SJSA1 (cell line): ENCODE measurements around the gene KIAA0040. TPM values are rescaled to one million over a fixed set of nuclear protein-coding genes. Genes with fewer than 3 reads are reported as not detected.

Experiments used
- DNase-seq, 2 experiments: peaks; one replicate each; pipeline ENCODE4 v3.0.0-alpha.2; 2015 to 2020; ENCODE audit warnings: low spot score in 2 of 2, low read depth in 1 of 2
- H3K27ac ChIP-seq: fragments of 250-450 bp; sonication (Bioruptor Pico); 2 replicates; pipeline ENCODE4 v1.5.1; 2020; ENCODE audit warnings: mild to moderate bottlenecking, moderate library complexity
- H3K27me3 ChIP-seq: fragments of 250-450 bp; sonication (Bioruptor Pico); replicated peaks from 2 replicates; pipeline ENCODE4 v1.5.1; 2020; ENCODE audit warnings: mild to moderate bottlenecking, moderate library complexity
- H3K36me3 ChIP-seq: fragments of 250-450 bp; sonication (Bioruptor Pico); 2 replicates; pipeline ENCODE4 v1.5.1; 2020; ENCODE audit warnings: mild to moderate bottlenecking
- H3K4me1 ChIP-seq: fragments of 250-450 bp; sonication (Bioruptor Pico); replicated peaks from 2 replicates; pipeline ENCODE4 v1.6.1; 2021; ENCODE audit warnings: mild to moderate bottlenecking
- H3K4me3 ChIP-seq: fragments of 250-450 bp; sonication (Bioruptor Pico); 2 replicates; pipeline ENCODE4 v1.5.1; 2020; ENCODE audit warnings: mild to moderate bottlenecking
- H3K9me3 ChIP-seq: fragments of 250-450 bp; sonication (Bioruptor Pico); replicated peaks from 2 replicates; pipeline ENCODE4 v1.5.1; 2020; ENCODE audit warnings: mild to moderate bottlenecking
- total RNA-seq: library from RNA; depleted of rRNA; stranded (reverse); fragments of >200 nt; shearing (Covaris generic); gene quantifications from 2 replicates; pipeline ENCODE4 v1.2.3, GENCODE V29; 2014

KIAA0040 gene
- total RNA-seq, 1 experiment from 2014 or later = 14.5 TPM

GRCh38 chr1:175192111-175192629 is 406 bp downstream of the KIAA0040 start:
- Histone ChIP-seq H3K27me3 (no peaks in the 10 kb centered on the region), H3K9me3 (no peaks in the 10 kb centered on the region), H3K4me1 (peaks cover 16% of the 10 kb centered on the region), H3K27ac (peak overlapping the region; percentile 52), H3K4me3 (peak overlapping the region; percentile 50), H3K36me3 (no peaks in the 10 kb centered on the region)
- peak in 1 of 2 experiments; percentile 48 for DNase-seq

GRCh38 chr1:175191659-175192058 is 917 bp downstream of the KIAA0040 start:
- Histone ChIP-seq H3K27ac (no peak overlapping the region), H3K27me3 (no peaks in the 10 kb centered on the region), H3K9me3 (no peaks in the 10 kb centered on the region), H3K4me3 (peak overlapping the region; percentile 50), H3K4me1 (peaks cover 12% of the 10 kb centered on the region), H3K36me3 (no peaks in the 10 kb centered on the region)
- no peak for DNase-seq

GRCh38 chr1:175188936-175189335 is 3.6 kb downstream of the KIAA0040 start:
- H3K27me3 ChIP-seq = no peaks in the 10 kb centered on the region

GRCh38 chr1:175186433-175187160 is 6.0 kb downstream of the KIAA0040 start:
- Histone ChIP-seq H3K27me3 (no peaks in the 10 kb centered on the region), H3K27ac (no peak overlapping the region), H3K9me3 (no peaks in the 10 kb centered on the region), H3K4me1 (no peaks in the 10 kb centered on the region), H3K36me3 (no peaks in the 10 kb centered on the region), H3K4me3 (no peak overlapping the region)
- no peak for DNase-seq

More at GRCh38 chr1:175188936-175189335, 3.6 kb downstream of the KIAA0040 start:
- peaks cover 12% of the 10 kb centered on the region for H3K4me1 ChIP-seq
- H3K27ac ChIP-seq = no peak overlapping the region
- H3K9me3 ChIP-seq = no peaks in the 10 kb centered on the region
- H3K36me3 ChIP-seq = no peaks in the 10 kb centered on the region
- H3K4me3 ChIP-seq = no peak overlapping the region
- no peak for DNase-seq

GRCh38 chr1:175185903-175186302 is 6.7 kb downstream of the KIAA0040 start:
- Histone ChIP-seq H3K27me3 (no peaks in the 10 kb centered on the region), H3K4me1 (no peaks in the 10 kb centered on the region)
- no peak for DNase-seq

GRCh38 chr1:175183586-175183985 is 9.0 kb downstream of the KIAA0040 start:
- no peaks in the 10 kb centered on the region for H3K27me3 ChIP-seq
- DNase-seq = no peak
- H3K4me1 ChIP-seq = peaks cover 10% of the 10 kb centered on the region
- H3K36me3 ChIP-seq = no peaks in the 10 kb centered on the region
- H3K4me3 ChIP-seq = no peak overlapping the region
- H3K9me3 ChIP-seq = no peaks in the 10 kb centered on the region
- no peak overlapping the region for H3K27ac ChIP-seq

More at GRCh38 chr1:175185903-175186302, 6.7 kb downstream of the KIAA0040 start:
- Histone ChIP-seq H3K4me3 (no peak overlapping the region), H3K27ac (no peak overlapping the region), H3K36me3 (no peaks in the 10 kb centered on the region), H3K9me3 (no peaks in the 10 kb centered on the region)

GRCh38 chr1:175182201-175182746 is 10.3 kb downstream of the KIAA0040 start:
- Histone ChIP-seq H3K9me3 (no peaks in the 10 kb centered on the region), H3K4me1 (peaks cover 10% of the 10 kb centered on the region), H3K4me3 (no peak overlapping the region), H3K36me3 (no peaks in the 10 kb centered on the region), H3K27ac (no peak overlapping the region), H3K27me3 (no peaks in the 10 kb centered on the region)
- no peak for DNase-seq

DNA sequence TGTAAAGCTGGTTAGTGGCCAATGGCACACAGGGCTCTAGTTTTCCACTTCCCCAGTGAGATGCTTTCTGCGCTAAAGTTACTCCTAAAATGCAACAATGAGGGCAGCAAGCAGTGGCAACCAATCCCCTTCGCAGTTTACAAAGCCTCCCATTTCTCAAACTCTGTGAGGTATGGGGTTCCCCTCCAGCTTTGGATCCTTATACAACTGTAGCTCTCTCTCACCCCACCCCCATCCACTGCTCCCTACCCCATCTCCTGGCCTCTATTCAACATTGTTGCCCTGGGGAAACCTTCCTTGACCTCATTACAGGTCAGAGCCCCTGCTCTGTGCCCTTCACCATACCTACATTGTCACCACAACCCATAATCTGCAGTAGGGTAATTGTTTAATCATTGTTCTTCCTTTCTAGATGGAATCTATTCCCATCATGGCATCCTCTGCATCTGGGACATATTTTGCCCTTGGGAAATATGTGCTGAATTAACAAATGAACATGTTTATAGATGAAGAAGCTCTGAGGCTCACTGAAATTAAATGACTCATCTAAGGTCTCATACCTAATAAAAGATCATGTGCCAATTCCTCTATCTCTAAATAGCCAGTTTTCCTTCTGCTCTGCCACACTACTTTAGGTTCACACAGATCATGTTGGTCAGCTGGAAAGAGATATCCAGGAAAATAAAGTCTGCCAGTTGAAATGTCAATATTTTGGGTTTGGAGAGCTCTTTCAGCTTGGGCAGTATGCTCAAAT is 12.6 kb downstream of the KIAA0040 start:
- H3K4me1 ChIP-seq = peaks cover 10% of the 10 kb centered on the region
- no peaks in the 10 kb centered on the region for H3K36me3 ChIP-seq
- no peaks in the 10 kb centered on the region for H3K27me3 ChIP-seq
- H3K27ac ChIP-seq = no peak overlapping the region
- no peaks in the 10 kb centered on the region for H3K9me3 ChIP-seq
- H3K4me3 ChIP-seq = no peak overlapping the region
- DNase-seq = no peak

GRCh38 chr1:175178456-175178855 is 14.1 kb downstream of the KIAA0040 start:
- Histone ChIP-seq H3K27me3 (no peaks in the 10 kb centered on the region), H3K36me3 (no peaks in the 10 kb centered on the region), H3K9me3 (no peaks in the 10 kb centered on the region), H3K27ac (no peak overlapping the region), H3K4me3 (no peak overlapping the region), H3K4me1 (peaks cover 10% of the 10 kb centered on the region)
- DNase-seq = no peak

DNA sequence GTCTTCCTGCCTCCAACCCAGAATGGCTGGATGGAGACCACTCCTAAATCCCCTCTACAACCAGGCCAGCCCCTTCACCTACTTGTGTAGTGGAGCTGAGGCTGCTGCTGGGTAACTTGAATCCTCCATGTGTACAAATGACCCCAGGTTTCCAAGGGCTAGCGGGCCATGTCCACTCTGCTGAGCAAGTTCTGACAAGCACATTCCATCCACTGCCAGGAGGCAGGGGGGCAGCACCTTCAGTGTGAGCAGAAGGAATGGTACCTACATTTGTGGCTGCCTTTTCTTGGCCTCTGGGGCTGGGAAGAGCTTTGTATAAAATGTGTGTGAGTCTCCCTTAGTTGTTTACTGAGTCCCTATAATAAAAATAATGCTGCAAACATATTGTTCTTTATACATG is 14.5 kb downstream of the KIAA0040 start:
- Histone ChIP-seq H3K4me3 (no peak overlapping the region), H3K4me1 (peaks cover 10% of the 10 kb centered on the region), H3K27me3 (no peaks in the 10 kb centered on the region), H3K36me3 (no peaks in the 10 kb centered on the region), H3K9me3 (no peaks in the 10 kb centered on the region), H3K27ac (no peak overlapping the region)
- no peak for DNase-seq

DNA sequence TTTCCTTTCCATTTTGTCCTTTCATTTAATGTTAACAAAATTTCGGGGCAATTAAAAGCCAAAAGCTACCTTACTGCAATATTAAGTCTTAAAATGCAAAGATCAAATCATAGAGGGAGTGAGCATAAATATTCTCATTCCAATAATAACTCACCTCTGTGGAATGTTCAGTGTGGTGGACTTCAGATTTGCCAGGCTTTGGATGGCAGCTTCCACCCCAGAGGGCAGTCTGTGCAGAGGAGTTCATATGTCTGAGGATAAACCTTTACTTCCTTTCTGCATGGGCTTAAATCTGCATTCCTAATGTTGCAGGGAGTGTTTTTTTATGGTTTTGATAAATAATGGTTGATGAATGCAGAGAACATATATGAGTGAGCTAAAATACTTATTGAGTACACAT is 16.3 kb downstream of the KIAA0040 start:
- Histone ChIP-seq H3K4me1 (peaks cover 10% of the 10 kb centered on the region), H3K36me3 (no peaks in the 10 kb centered on the region), H3K9me3 (no peaks in the 10 kb centered on the region), H3K27me3 (no peaks in the 10 kb centered on the region), H3K4me3 (no peak overlapping the region), H3K27ac (no peak overlapping the region)
- no peak for DNase-seq

- H3K4me1 ChIP-seq = peaks cover 10% of the 10 kb centered on the region
- H3K36me3 ChIP-seq = no peaks in the 10 kb centered on the region
- DNase-seq = no peak
These were observed 18.1 kb downstream of the KIAA0040 start for GRCh38 chr1:175174309-175175102.

GRCh38 chr1:175173531-175173930 is 19.0 kb downstream of the KIAA0040 start:
- Histone ChIP-seq H3K27ac (no peak overlapping the region), H3K4me3 (no peak overlapping the region), H3K4me1 (peaks cover 19% of the 10 kb centered on the region), H3K36me3 (no peaks in the 10 kb centered on the region), H3K9me3 (no peaks in the 10 kb centered on the region), H3K27me3 (no peaks in the 10 kb centered on the region)
- DNase-seq = no peak

More at GRCh38 chr1:175174309-175175102, 18.1 kb downstream of the KIAA0040 start:
- Histone ChIP-seq H3K9me3 (no peaks in the 10 kb centered on the region), H3K27me3 (no peaks in the 10 kb centered on the region), H3K27ac (no peak overlapping the region), H3K4me3 (no peak overlapping the region)
